ENCODE measurements around the gene TTLL11. TPM values are rescaled to one million over a fixed set of nuclear protein-coding genes. Genes with fewer than 3 reads are reported as not detected.

TTLL11 gene
- total RNA-seq, 4 donors from 2014 or later: 9.8 to 18.6 (median 15.6) TPM

DNA sequence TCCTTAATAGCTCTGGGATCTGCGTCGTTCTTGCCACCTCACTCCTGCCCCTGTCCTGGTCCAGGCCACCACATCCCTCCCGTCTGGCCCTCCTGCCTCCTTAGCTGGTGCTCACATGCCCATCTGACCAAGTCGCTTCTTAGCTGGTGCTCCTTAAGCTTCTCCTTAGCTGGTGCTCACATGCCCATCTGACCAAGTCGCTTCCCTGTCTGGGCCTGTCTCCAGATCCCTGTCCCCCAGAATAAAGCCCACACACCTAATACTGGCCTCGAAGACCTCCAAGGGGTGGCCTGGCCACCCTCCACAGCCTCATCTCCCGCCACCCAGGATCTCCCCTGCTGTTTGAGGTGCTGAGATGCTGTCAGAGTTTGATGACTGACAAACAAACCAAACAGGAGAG, 31.4 kb upstream of the TTLL11 start:
- 72 to 73% methylated on average over 7 of the region's 7 CpGs for WGBS, 2 donors
- H3K36me3 ChIP-seq: no peaks in the 10 kb centered on the region
- H3K9me3 ChIP-seq: no peaks in the 10 kb centered on the region
- H3K4me1 ChIP-seq: peaks cover 0 to 25% (median 13%) of the 10 kb centered on the region in 4 donors
- H3K27me3 ChIP-seq: peaks cover 0 to 30% of the 10 kb centered on the region in 2 donors
- H3K4me3 ChIP-seq: no peak overlapping the region
- DNase-seq (ENCODE audit: low spot score in 2 of 2): no peak
- TF ChIP-seq EP300 (IDR thresholded peaks at IDR 0.05) (no peak), POLR2A (IDR thresholded peaks at IDR 0.05) (no peak)
- TF ChIP-seq, protein P1, sequence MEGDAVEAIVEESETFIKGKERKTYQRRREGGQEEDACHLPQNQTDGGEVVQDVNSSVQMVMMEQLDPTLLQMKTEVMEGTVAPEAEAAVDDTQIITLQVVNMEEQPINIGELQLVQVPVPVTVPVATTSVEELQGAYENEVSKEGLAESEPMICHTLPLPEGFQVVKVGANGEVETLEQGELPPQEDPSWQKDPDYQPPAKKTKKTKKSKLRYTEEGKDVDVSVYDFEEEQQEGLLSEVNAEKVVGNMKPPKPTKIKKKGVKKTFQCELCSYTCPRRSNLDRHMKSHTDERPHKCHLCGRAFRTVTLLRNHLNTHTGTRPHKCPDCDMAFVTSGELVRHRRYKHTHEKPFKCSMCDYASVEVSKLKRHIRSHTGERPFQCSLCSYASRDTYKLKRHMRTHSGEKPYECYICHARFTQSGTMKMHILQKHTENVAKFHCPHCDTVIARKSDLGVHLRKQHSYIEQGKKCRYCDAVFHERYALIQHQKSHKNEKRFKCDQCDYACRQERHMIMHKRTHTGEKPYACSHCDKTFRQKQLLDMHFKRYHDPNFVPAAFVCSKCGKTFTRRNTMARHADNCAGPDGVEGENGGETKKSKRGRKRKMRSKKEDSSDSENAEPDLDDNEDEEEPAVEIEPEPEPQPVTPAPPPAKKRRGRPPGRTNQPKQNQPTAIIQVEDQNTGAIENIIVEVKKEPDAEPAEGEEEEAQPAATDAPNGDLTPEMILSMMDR (IDR thresholded peaks at IDR 0.05): no peak
- no peak overlapping the region for H3K27ac ChIP-seq

DNA sequence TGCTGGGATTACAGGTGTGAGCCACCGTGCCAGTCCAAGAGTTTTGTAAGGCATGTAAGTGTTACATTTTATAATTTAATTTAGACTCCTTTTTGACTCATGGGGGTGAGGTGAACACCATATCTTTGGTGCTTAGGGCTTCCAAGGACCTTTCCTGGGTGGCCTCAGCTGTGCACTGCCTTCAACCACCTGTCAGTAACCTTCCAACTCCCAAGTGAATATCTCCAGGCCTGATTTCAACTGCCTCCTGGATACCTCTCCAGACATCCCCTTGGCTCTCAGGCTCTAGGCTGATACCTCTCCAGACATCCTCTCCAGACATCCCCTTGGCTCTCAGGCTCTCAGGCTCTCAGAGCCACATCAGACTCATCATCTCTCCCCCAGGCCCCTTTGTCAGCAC, 30.9 kb upstream of the TTLL11 start:
- H3K36me3 ChIP-seq: no peaks in the 10 kb centered on the region

DNA sequence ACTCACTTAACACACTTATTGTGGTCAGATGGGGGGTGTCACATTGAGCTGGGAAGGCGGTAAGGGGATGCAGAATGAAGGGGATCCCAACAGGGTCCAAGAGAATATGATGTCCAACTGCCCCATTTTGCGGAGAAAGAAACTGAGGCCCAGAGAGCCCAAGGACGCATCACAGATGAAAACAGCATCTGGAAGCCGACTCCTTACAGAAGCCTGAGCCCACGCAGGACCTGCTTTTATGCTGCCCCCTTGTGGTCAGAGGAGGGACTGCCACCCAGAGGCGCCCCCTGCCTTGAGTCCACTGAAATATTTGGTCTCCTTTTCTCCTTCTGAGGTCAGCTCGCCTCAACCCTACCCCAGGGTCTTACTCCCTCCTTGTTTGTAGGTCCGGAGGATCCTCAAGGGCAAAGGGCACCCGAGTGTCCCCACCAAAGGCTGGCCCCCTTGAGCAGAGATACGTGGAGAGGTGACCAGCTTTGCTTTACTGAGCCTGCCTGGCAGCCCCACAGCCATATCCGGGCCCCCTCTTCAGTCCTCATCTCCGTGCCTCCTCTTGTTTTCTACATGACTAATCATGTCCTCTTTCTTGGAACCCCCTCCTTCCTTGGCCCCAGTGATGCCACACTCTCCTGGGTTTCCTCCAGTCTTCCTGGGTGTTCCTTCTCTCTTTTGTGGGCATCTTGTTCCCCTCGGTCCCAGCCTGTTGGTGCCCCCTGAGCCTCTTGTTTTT, 30.0 kb upstream of the TTLL11 start:
- WGBS, 2 donors: 25 to 33% methylated on average over 13 of the region's 13 CpGs
- no peak overlapping the region for H3K4me3 ChIP-seq
- peaks cover 0 to 22% of the 10 kb centered on the region in 2 donors for H3K27me3 ChIP-seq
- DNase-seq (ENCODE audit: low spot score in 2 of 2): peak; percentile 54 to 76
- TF ChIP-seq, protein P1 (IDR thresholded peaks at IDR 0.05): peak; percentile 83 to 97 (median 88)
- no peak for TF ChIP-seq EP300 (IDR thresholded peaks at IDR 0.05)
- H3K36me3 ChIP-seq: no peaks in the 10 kb centered on the region
- H3K4me1 ChIP-seq: peaks cover 0 to 25% (median 13%) of the 10 kb centered on the region in 4 donors
- no peaks in the 10 kb centered on the region for H3K9me3 ChIP-seq
- no peak overlapping the region for H3K27ac ChIP-seq

More for the DNA sequence above, 30.9 kb upstream of the TTLL11 start:
- Histone ChIP-seq H3K4me1 (peaks cover 0 to 25% (median 13%) of the 10 kb centered on the region in 4 donors), H3K4me3 (no peak overlapping the region), H3K27ac (no peak overlapping the region), H3K27me3 (peaks cover 0 to 30% of the 10 kb centered on the region in 2 donors), H3K9me3 (no peaks in the 10 kb centered on the region)
- no peak for DNase-seq (ENCODE audit: low spot score in 2 of 2)
- no peak for TF ChIP-seq POLR2A (IDR thresholded peaks at IDR 0.05)
- TF ChIP-seq, protein P1 (IDR thresholded peaks at IDR 0.05): no peak
- TF ChIP-seq EP300 (IDR thresholded peaks at IDR 0.05): no peak
- WGBS, 2 donors: 86 to 100% methylated on average over 1 of the region's 1 CpG

DNA sequence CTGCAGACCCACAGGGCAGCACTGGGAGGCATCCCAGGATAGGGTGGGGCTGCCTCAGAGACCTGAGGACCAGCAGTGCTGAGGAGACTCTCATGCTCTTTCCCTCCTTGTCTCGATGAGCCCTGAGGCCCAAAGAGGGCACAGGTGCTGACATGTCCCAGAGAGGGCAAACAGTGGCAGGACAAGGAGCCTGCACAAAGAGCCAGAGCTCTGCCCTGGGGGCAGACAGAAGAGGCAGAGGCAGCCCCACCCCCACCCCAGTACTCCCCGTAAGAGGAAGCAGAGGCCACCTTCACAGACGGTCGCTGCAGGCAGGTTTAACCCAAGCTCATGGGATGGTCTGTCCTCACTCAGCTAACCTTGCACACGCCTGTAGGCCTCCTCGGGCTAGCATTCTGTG, 29.4 kb upstream of the TTLL11 start:
- no peak overlapping the region for H3K4me3 ChIP-seq
- H3K27ac ChIP-seq: no peak overlapping the region
- H3K9me3 ChIP-seq: no peaks in the 10 kb centered on the region
- H3K27me3 ChIP-seq: peaks cover 0 to 22% of the 10 kb centered on the region in 2 donors
- 52 to 66% methylated on average over 3 to 5 of the region's 6 CpGs for WGBS, 2 donors
- H3K36me3 ChIP-seq: no peaks in the 10 kb centered on the region
- no peak for TF ChIP-seq EP300 (IDR thresholded peaks at IDR 0.05)
- TF ChIP-seq POLR2A (IDR thresholded peaks at IDR 0.05): no peak
- TF ChIP-seq, protein P1 (IDR thresholded peaks at IDR 0.05): no peak
- peaks cover 0 to 25% (median 13%) of the 10 kb centered on the region in 4 donors for H3K4me1 ChIP-seq
- DNase-seq (ENCODE audit: low spot score in 2 of 2): no peak

DNA sequence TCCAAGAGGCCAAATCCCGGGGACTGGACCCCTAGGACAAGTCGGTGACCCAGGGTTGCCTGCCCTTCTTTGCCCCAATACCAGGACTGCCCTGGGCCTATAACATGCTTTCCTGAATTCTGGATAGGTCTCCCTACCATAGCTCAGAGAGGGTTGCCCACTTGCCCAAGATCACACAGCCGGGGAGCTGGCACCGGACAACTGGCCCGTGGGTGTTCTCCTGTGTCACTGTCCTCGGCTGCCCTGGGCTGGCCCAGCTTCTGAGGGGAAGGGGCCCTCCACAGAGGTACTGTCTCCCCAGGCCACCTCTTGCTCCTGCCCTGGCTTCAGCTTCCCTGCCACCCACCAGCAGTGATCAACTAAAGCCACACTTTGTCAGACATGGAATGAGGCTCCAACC, 28.8 kb upstream of the TTLL11 start:
- Histone ChIP-seq H3K9me3 (no peaks in the 10 kb centered on the region), H3K4me1 (peaks cover 0 to 24% (median 12%) of the 10 kb centered on the region in 4 donors), H3K27me3 (peaks cover 0 to 17% of the 10 kb centered on the region in 2 donors), H3K27ac (no peak overlapping the region), H3K36me3 (no peaks in the 10 kb centered on the region), H3K4me3 (no peak overlapping the region)
- TF ChIP-seq POLR2A (IDR thresholded peaks at IDR 0.05): no peak
- TF ChIP-seq, protein P1 (IDR thresholded peaks at IDR 0.05): no peak
- TF ChIP-seq EP300 (IDR thresholded peaks at IDR 0.05): no peak
- WGBS, 2 donors: 92 to 94% methylated on average over 6 of the region's 6 CpGs
- DNase-seq (ENCODE audit: low spot score in 2 of 2): no peak

Data from tibial nerve (tissue), 4 donors.